GM12878 (cell line): ENCODE measurements around the gene THAP7. TPM values are rescaled to one million over a fixed set of nuclear protein-coding genes. Genes with fewer than 3 reads are reported as not detected.

Experiments used
- CBFB ChIP-seq: IDR thresholded peaks from 2 replicates; pipeline ENCODE4 v1.6.1; 2016; ENCODE audit warnings: antibody characterized with exemption, low read depth
- EED ChIP-seq: sonication (generic); IDR thresholded peaks from 2 replicates; pipeline ENCODE4 v1.6.1; 2016; ENCODE audit warnings: antibody characterized with exemption, low read depth
- HCFC1 ChIP-seq: fragments of 150-350 bp; IDR thresholded peaks from 2 replicates; pipeline ENCODE4 v1.6.1; 2014; ENCODE audit warnings: low read length
- MYC ChIP-seq: IDR thresholded peaks from 2 replicates; pipeline ENCODE4 v1.6.1; 2011; ENCODE audit warnings: mild to moderate bottlenecking, low read length, moderate library complexity, inconsistent platforms; ENCODE audit not compliant: insufficient read depth, insufficient replicate concordance, insufficient read length, severe bottlenecking
- NRF1 ChIP-seq: conservative IDR thresholded peaks from 2 replicates; pipeline ENCODE4 v1.6.1; 2011; ENCODE audit warnings: mild to moderate bottlenecking, low read depth, low read length, improper control_type of control experiment
- RAD21 ChIP-seq: IDR thresholded peaks from 2 replicates; pipeline ENCODE4 v1.6.1; 2011; ENCODE audit warnings: mild to moderate bottlenecking, low read depth, low read length, moderate library complexity; ENCODE audit not compliant: insufficient read depth
- SMAD5 ChIP-seq: IDR thresholded peaks from 2 replicates; pipeline ENCODE4 v1.6.1; 2016; ENCODE audit warnings: antibody characterized with exemption, low read depth
- polyA plus RNA-seq, 11 experiments: library from polyadenylated mRNA; depleted of rRNA in 4 of 11; unstranded in 6 of 11; stranded (reverse) in 5 of 11; fragments of >200 nt; fragmentation: Nextera tagmentation in 4 of 11; fragmentation: Illumina TruSeq in 1 of 11; extraction: Ambion mirVana in 4 of 11; extraction: Trizol in 1 of 11; gene quantifications; 1 replicate in 1 of 11; 2 replicates in 10 of 11; pipeline versions ENCODE4 v1.2.1 to v1.2.3, GENCODE V29; 2011 to 2016; ENCODE audit warnings: inconsistent platforms in 2 of 11, missing spikeins in 2 of 11, low read depth in 1 of 11
- total RNA-seq, 4 experiments: library from RNA; depleted of rRNA in 3 of 4; stranded (reverse); fragments of >200 nt in 3 of 4; fragmentation: Illumina TruSeq in 1 of 4; extraction: Trizol in 1 of 4; gene quantifications; 2 replicates each; pipeline versions ENCODE4 v1.2.1 to v1.2.3, GENCODE V29; 2013 to 2021
- TF ChIP-seq, protein P1 (sequence below): IDR thresholded peaks from 2 replicates; pipeline ENCODE4 v1.6.1; 2011; ENCODE audit warnings: low read depth, low read length, improper control_type of control experiment, borderline replicate concordance
- TF ChIP-seq, protein P2 (sequence below): fragments of 450-650 bp; IDR thresholded peaks from 2 replicates; pipeline ENCODE4 v1.6.1; 2017; ENCODE audit warnings: mild to moderate bottlenecking, moderate library complexity
- TF ChIP-seq, protein P3 (sequence below): fragments of 450-650 bp; IDR thresholded peaks from 2 replicates; pipeline ENCODE4 v1.6.1; 2016; ENCODE audit warnings: mild to moderate bottlenecking, moderate library complexity, borderline replicate concordance
- TF ChIP-seq, protein P4 (sequence below): IDR thresholded peaks from 2 replicates; pipeline ENCODE4 v1.6.1; 2011; ENCODE audit warnings: mild to moderate bottlenecking, low read depth, low read length, moderate library complexity; ENCODE audit not compliant: insufficient replicate concordance
- TF ChIP-seq, protein P5 (sequence below): fragments of 450-650 bp; IDR thresholded peaks from 2 replicates; pipeline ENCODE4 v1.6.1; 2018; ENCODE audit warnings: mild to moderate bottlenecking, low read depth, moderate library complexity; ENCODE audit not compliant: partially characterized antibody
- TF ChIP-seq, protein P6 (sequence below): fragments of 450-650 bp; IDR thresholded peaks from 2 replicates; pipeline ENCODE4 v1.6.1; 2014; ENCODE audit warnings: mild to moderate bottlenecking

THAP7 gene
- total and polyA plus RNA-seq, 10 of the 15 experiments (the other 5 are each of a cell fraction or from before 2014, with no cell fraction given): 0.66 to 58.3 (median 26.3) TPM

DNA sequence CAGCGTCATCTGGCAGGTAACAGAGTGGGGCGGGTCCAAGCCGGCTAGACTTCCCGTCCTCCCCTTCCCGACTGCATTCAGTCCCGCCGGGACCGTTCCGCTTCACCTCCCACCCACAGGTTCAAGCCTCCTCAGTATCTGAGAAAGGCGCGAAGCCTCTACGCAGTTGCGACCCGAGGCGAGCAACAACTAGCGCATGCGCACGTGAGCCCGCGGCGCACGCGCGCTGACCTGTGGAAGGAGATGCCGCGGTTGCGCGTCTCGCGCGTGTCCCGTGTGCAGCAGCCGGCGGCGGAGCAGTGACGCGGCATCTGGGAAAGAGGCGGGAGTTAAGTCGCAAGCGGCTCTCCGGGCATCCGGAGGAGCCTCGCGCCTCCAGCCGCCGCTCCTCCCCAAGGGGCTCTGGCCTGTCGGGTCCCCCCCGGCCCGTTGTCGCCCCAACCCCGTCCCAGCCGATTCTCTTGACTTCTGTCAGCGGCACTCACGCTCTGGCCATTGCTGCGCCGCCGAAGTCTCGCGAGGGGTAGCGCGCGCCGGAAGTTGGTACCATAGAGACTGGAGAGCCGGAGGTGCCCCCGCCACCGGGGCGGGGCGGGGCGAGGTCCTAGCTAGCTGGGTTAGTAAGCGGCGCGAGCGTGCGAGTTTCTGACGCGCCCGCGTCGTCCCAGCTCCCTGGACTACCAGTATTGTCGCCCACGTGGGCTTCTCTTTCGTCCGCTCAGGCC lies at the start of gene THAP7 (continued):
- TF ChIP-seq, protein P1, sequence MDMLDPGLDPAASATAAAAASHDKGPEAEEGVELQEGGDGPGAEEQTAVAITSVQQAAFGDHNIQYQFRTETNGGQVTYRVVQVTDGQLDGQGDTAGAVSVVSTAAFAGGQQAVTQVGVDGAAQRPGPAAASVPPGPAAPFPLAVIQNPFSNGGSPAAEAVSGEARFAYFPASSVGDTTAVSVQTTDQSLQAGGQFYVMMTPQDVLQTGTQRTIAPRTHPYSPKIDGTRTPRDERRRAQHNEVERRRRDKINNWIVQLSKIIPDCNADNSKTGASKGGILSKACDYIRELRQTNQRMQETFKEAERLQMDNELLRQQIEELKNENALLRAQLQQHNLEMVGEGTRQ: peak; percentile 36
- TF ChIP-seq CBFB (peak; percentile 37; the same call in 1 of the 2 replicates), RAD21 (no peak), EED (peak; percentile 70; the same call in 1 of the 2 replicates), NRF1 (peak; percentile 99), SMAD5 (peak; percentile 82), HCFC1 (peak; percentile 51), MYC (peak; percentile 90)
- TF ChIP-seq, protein P2, sequence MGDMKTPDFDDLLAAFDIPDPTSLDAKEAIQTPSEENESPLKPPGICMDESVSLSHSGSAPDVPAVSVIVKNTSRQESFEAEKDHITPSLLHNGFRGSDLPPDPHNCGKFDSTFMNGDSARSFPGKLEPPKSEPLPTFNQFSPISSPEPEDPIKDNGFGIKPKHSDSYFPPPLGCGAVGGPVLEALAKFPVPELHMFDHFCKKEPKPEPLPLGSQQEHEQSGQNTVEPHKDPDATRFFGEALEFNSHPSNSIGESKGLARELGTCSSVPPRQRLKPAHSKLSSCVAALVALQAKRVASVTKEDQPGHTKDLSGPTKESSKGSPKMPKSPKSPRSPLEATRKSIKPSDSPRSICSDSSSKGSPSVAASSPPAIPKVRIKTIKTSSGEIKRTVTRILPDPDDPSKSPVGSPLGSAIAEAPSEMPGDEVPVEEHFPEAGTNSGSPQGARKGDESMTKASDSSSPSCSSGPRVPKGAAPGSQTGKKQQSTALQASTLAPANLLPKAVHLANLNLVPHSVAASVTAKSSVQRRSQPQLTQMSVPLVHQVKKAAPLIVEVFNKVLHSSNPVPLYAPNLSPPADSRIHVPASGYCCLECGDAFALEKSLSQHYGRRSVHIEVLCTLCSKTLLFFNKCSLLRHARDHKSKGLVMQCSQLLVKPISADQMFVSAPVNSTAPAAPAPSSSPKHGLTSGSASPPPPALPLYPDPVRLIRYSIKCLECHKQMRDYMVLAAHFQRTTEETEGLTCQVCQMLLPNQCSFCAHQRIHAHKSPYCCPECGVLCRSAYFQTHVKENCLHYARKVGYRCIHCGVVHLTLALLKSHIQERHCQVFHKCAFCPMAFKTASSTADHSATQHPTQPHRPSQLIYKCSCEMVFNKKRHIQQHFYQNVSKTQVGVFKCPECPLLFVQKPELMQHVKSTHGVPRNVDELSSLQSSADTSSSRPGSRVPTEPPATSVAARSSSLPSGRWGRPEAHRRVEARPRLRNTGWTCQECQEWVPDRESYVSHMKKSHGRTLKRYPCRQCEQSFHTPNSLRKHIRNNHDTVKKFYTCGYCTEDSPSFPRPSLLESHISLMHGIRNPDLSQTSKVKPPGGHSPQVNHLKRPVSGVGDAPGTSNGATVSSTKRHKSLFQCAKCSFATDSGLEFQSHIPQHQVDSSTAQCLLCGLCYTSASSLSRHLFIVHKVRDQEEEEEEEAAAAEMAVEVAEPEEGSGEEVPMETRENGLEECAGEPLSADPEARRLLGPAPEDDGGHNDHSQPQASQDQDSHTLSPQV: no peak
- TF ChIP-seq, protein P3, sequence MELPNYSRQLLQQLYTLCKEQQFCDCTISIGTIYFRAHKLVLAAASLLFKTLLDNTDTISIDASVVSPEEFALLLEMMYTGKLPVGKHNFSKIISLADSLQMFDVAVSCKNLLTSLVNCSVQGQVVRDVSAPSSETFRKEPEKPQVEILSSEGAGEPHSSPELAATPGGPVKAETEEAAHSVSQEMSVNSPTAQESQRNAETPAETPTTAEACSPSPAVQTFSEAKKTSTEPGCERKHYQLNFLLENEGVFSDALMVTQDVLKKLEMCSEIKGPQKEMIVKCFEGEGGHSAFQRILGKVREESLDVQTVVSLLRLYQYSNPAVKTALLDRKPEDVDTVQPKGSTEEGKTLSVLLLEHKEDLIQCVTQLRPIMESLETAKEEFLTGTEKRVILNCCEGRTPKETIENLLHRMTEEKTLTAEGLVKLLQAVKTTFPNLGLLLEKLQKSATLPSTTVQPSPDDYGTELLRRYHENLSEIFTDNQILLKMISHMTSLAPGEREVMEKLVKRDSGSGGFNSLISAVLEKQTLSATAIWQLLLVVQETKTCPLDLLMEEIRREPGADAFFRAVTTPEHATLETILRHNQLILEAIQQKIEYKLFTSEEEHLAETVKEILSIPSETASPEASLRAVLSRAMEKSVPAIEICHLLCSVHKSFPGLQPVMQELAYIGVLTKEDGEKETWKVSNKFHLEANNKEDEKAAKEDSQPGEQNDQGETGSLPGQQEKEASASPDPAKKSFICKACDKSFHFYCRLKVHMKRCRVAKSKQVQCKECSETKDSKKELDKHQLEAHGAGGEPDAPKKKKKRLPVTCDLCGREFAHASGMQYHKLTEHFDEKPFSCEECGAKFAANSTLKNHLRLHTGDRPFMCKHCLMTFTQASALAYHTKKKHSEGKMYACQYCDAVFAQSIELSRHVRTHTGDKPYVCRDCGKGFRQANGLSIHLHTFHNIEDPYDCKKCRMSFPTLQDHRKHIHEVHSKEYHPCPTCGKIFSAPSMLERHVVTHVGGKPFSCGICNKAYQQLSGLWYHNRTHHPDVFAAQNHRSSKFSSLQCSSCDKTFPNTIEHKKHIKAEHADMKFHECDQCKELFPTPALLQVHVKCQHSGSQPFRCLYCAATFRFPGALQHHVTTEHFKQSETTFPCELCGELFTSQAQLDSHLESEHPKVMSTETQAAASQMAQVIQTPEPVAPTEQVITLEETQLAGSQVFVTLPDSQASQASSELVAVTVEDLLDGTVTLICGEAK: peak; percentile 86
- TF ChIP-seq, protein P4, sequence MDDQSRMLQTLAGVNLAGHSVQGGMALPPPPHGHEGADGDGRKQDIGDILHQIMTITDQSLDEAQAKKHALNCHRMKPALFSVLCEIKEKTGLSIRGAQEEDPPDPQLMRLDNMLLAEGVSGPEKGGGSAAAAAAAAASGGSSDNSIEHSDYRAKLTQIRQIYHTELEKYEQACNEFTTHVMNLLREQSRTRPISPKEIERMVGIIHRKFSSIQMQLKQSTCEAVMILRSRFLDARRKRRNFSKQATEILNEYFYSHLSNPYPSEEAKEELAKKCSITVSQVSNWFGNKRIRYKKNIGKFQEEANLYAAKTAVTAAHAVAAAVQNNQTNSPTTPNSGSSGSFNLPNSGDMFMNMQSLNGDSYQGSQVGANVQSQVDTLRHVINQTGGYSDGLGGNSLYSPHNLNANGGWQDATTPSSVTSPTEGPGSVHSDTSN: no peak
- TF ChIP-seq, protein P5, sequence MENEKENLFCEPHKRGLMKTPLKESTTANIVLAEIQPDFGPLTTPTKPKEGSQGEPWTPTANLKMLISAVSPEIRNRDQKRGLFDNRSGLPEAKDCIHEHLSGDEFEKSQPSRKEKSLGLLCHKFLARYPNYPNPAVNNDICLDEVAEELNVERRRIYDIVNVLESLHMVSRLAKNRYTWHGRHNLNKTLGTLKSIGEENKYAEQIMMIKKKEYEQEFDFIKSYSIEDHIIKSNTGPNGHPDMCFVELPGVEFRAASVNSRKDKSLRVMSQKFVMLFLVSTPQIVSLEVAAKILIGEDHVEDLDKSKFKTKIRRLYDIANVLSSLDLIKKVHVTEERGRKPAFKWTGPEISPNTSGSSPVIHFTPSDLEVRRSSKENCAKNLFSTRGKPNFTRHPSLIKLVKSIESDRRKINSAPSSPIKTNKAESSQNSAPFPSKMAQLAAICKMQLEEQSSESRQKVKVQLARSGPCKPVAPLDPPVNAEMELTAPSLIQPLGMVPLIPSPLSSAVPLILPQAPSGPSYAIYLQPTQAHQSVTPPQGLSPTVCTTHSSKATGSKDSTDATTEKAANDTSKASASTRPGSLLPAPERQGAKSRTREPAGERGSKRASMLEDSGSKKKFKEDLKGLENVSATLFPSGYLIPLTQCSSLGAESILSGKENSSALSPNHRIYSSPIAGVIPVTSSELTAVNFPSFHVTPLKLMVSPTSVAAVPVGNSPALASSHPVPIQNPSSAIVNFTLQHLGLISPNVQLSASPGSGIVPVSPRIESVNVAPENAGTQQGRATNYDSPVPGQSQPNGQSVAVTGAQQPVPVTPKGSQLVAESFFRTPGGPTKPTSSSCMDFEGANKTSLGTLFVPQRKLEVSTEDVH: no peak
- TF ChIP-seq, protein P6, sequence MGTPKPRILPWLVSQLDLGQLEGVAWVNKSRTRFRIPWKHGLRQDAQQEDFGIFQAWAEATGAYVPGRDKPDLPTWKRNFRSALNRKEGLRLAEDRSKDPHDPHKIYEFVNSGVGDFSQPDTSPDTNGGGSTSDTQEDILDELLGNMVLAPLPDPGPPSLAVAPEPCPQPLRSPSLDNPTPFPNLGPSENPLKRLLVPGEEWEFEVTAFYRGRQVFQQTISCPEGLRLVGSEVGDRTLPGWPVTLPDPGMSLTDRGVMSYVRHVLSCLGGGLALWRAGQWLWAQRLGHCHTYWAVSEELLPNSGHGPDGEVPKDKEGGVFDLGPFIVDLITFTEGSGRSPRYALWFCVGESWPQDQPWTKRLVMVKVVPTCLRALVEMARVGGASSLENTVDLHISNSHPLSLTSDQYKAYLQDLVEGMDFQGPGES: no peak
